GM19043 (cell line): ENCODE data around the gene FGF10.

Experiments used
- ATAC-seq: cut with Tn5 transposase; IDR thresholded peaks from one replicate; pipeline ENCODE4 v1.9.1; 2021; ENCODE audit warnings: low read depth; ENCODE audit not compliant: unreplicated experiment

Gene FGF10

DNA sequence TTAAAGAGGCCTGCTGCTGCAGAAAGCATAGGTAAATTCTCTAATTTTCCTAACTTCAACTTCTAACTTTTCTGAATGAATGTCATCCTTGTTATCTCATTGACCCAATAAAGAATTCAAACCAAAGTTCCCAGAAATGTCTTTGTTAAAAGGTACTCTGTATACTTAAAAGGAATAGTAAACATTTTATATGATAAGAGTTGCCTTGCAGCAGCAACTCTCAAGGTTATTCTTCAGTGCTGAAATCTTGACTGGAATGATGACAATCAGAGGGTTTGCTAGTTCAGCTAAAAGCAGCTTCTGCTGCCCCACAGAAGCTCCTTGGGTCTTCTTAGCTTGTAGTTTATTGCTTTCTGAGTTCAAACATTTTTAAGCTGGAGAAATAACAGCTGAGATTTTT is 28.3 kb downstream of the FGF10 start:
- no peak for ATAC-seq

DNA sequence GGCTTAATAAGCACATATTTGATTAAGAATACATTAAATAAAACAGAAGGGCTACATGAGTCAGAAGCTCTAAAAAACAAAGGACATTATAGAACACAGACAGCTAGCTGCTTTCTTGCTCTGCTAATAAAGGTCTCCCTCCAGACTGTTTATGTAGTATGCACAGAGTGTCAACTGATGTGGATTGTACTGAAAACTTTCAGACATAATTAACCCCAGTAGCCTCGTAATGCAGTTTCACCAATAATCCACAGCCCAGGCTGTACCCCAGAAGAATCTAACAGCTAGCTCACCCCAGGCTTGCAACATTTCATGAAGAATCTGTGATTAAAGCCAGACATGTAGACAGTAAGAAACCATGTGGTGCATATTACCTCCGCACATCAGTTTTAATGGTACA is 30.8 kb downstream of the FGF10 start:
- ATAC-seq = no peak

DNA sequence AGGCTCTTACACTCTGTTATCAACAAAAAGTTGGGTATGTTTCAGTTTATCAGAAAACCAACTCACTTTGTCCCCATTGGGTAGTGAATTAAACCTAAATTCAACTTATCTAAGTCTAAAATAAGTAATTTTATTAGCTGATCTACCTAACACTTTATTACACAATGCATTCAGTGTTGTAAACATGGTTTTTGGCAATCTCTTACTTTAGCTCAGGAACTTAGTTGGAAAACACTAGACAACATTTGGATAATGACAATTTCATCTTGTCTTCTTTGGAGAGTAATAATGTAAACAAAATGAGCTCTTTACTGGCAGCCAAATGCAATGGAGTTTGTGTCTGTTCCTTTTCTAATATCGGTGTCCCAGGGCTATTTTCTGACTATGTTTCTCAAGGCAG is 33.0 kb downstream of the FGF10 start:
- ATAC-seq = no peak

DNA sequence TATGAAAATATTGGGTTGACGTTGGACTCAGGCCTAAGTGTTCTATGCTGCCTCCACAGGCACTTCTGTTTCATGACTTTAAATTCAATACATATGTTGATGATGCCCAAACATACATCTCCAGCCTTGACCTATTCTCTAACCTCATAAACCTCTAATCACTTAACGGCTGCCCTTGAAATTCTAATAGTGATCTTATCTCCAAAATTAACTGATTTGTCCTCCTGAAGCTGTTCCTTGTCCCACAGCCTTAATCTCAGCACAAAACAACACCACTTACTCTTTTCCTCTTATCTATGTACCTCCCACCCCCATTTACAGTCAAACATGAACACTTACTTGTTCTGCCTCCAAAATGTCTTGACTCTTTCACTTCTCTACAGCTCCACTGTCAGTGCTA is 43.3 kb downstream of the FGF10 start:
- ATAC-seq = no peak

DNA sequence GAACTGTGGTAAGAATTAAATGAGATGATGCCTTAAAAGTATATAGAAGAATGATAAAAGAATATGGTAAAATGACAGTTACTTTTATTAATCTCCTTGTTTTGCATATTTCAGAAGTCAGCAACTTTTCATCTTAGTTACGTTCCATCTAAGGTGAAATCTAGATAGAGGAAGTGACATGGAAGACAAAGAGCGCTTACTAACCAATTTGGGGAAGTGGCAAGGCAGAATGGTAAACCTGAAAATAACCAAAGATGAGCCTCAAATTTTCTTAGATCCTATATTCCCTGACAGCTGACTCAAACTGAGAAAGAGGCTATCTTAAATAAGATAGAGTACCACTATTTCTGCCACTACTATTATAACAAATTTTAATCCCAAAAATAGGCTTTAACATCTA is 52.5 kb downstream of the FGF10 start:
- ATAC-seq = no peak

DNA sequence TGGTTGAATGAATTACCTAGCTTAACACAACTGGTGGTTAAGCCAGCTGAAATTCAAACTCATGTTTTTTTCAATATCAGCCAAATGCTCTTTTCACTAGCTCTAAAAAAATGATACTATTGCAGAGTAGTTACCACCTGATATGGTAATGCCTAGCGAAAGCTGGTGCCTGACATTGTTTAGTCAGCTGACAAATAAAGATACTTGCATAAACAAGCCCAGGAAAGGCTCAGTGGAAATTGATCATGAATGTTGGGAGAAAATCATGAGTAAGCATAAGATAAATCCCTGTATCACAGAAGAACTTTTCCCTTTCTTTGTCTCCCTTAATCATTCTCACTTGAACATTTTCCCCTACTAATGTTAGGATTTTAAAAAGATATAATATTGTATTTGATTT is 54.6 kb downstream of the FGF10 start:
- no peak for ATAC-seq

DNA sequence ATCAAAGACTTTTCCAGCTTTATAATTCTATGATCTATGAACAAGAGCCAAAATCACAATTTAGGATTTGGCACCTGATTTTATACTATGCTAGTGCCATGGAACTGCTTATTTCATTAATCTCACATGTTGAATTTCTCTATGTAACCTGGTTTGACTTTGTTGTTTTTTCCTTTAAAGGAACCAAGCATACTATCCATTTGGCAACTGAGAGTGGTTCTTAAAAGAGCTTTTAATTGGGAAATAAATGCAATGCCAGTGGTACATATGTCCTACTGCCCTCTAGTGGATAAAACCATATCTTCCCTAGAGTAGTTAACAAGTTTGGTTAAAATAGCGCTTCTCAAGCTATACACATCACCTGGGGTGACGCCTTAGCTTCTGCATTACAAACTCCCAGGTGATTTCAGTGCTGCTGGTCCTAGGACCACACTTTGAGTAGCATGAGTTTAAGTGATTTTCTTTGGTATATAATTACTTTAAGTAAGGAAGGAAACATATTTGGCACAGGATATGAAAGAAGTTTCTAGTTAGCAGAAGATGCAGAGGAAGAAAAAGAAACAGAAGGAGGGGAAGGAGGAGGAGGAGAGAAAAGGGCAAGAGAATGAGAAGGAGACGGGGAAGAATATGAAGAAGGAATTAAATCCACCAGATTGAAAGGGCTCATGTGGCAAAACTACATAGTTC is 56.8 kb downstream of the FGF10 start:
- no peak for ATAC-seq

DNA sequence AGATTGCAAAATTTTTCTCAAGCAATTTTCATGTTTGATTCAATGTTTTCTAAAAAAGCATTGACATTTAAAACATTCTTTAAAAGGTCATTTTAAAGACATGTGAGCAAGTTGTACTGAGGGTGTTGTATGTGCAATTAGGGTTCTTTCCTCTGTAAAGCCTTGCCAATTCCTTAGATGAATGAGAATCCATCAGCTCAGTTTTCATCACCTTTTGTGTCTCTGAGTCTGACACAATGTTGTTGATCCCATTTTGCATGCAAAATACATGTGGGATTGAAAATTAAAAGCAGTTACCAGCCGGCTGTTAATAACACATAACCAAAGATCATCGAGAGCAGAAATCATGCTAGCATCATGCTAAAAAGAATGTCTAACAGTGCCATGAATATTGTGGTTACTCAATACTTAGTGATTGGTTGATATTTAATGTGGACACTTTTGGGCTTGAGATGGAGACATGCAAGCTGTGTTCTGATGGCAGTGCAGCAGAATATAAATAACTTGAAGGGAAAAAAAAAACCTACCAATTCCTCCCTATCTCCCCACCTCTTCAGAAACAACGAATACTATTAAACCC is 57.7 kb downstream of the FGF10 start:
- ATAC-seq = no peak

DNA sequence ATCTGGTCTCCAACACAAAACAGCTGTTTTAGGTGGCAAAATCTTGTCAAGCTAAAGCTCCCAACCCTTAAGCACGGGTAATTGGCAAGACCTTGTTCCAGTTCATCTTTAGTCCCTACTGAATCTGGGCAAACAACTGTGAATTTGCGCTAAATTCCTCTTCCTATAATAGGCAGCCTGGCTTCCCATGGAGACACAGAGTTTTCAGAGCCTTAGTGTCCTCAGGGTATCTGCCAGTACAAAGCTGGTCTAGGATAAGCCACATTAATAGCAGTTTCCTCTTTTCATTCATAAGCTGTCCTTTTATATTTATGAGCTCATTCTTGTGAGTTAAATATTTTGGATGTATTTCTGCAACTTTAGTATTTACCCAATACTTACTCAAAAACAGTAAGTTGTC is 59.5 kb downstream of the FGF10 start:
- no peak for ATAC-seq

DNA sequence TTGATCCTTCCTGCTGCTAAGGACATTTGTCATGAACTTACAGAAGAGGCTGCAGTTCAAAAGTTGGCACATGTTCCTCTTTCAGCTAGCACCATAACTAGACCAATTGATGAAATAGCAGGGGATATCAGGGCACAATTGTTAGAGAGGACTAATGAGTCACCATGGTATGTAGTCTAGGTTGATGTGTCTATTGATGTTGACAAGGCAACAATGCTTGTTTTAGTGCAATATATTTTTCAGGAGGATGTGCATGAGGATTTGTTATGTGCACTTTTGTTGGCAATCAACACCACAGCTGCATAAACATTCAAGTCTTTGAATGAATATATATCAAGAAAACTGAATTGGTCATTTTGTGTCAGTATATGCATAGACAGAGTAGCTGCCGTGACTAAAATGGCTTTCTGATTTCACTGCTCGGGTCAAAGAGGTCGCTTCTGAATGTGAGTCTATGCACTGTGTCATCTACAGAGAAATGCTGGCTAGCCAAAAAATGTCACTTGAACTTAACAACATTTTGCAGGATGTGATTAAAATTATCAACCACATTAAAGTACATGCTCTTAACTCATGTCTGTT is 68.0 kb downstream of the FGF10 start:
- no peak for ATAC-seq

DNA sequence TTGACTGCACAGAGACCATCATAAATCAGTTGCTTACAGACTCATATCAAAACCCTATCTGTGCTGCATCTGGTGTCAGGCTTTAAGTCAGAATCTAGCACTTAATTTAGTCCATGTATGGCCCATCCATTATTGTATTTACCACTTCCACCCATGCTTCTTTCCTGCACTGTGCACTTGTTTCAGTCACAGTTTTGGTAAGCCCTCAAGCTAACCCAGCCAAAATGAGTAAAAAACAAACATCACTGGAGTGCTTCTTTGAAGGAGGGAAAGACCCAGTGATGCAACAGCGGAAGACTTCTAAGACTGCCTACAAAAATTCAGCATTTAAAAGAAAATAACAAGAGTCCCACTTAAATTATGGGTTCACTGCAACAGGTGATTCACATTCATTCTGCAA is 69.0 kb downstream of the FGF10 start:
- ATAC-seq = no peak

DNA sequence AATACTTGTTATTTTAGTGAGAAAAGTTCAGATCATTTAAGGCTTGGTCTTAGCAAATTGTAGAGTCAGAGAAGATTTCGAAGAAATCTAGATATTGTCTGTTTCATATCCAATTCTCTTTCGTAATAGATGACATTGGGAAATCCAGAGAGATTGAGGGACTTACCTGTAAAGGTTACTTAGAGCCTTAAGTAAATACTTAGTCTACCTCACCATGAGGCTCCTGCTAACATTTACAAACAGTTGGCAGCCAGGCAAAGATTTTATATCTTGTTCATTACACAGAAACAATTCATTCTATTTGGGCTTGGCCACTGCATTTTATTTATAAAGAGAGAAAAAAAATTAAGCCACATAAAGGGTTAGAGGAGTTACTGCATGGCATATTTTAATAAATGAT is 70.3 kb downstream of the FGF10 start:
- no peak for ATAC-seq

DNA sequence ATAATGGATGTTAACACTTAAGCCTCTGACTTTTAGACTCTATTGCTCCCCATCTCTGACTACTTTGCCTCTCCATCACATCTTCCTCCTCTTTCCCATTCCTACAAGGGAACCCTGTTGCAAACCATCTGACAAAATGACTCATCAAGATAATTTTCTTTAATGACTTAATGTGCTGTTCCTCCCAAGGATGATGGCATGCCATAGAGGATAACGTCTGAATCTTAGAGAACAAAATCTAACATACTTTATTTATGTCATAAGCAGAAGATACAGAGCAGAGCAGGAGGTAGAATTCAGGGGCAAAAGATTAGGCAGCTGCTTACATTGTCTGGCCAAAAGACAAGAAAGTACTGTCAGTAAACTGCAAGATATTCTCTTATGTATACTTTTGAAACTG is 76.8 kb downstream of the FGF10 start:
- no peak for ATAC-seq

DNA sequence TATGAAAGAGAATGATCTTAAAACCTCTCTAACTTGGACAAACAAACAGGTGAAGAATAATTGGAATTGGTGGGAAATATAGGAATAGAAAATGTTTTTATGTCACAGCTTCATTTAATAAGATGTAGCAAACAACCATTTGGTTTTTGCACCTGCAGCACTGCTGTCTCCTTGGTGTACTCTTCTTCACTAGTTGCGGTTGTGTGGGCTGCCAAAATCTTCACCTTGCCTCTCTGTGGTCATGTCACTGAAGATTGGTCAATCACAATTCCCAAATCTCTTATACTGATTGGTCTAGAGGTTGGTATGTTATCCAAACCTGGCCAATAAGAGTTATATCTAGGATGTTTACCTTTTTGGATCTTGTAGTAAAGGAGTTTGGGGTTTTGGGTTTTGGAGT is 88.7 kb downstream of the FGF10 start:
- ATAC-seq = no peak

DNA sequence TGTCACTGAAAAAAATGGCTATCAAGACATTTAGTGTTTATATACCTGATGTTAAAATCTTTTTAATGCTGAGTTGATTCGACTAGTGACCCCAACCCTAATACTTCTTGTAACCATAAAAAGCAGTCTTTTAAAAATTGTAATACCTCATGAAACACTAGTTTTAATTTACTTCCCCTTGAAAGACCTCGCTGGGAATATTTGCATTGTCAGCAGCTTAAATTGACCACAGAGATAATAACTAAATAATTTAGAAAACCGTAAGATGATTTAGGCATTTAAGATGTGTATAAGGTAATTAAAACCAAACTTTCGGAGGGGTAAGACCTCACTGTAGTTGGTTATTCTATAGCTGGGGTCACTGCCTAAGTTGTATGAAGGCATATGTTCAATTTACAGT is 89.8 kb downstream of the FGF10 start:
- no peak for ATAC-seq

DNA sequence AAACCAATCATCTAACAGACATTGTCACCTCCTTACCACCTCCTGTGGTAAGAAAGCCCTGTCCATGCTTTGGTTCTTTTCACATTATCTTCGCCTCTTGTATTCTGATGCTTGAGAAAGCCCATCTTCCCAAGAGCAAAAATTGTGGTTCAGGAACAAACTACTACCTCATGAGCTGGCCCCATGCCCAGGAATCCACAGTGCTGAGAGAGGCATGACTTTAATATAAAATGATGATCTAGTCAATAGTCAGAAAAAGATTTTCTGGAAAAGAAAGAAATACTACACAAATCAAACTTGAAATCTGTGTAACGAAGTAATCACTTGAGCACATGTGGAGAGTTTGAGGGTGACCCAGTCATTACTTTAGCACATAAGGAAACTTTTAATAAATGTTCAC is 94.7 kb downstream of the FGF10 start:
- ATAC-seq = no peak

DNA sequence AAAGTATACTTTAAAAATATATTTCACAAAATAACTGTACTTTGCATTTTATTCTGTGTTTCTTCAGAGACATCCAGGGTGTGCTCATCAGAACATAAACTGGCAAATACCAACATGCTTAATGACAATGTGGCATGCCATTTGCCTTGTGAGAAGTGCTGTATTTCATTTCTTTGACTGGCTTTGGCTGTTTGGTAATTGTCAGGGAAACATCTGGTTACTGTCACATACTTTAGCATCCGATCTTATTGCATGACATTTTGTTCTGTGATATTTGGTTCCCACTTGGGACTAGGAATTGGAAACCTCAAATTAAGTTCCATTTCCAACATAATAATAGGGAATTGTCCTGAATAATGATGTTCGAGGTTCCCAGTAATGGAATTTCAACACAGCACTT is 96.5 kb downstream of the FGF10 start:
- no peak for ATAC-seq

DNA sequence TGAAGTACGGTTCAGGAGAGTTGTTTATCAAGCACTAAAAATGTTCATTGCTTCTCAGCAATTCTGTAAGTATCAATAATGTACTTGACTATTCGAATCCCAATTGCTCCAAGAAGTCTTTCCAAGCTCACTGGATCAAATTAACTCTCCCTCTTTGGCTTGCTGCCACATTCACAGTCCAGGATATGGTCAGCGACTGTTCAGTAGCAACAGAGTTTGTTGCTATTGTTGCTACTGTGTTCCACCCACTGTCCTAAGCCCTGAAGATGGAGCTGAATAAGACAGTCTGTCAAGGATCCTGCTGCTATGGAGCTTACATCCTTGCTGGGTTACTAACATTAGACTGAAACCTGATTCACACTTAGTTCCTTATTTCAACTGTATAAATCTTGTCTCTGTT is 110.8 kb downstream of the FGF10 start:
- ATAC-seq = no peak

DNA sequence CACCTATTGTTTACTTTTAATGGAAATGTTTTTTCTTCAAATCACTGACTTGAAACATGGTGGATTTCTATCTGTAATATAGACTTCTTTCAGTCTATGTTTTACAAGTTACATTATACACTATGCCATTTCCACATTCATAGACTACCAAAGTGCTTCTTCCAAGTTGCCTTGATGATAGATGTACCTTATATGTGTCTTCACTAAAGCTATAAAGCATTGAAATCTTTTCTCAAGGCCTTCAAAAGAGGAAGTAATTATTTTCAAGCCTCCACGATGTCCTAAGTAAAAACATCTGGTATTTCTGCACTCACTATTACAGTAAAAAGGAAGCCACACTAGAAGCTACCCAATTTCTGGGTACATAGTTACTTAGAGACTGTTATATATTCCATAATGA is 113.3 kb downstream of the FGF10 start:
- no peak for ATAC-seq

DNA sequence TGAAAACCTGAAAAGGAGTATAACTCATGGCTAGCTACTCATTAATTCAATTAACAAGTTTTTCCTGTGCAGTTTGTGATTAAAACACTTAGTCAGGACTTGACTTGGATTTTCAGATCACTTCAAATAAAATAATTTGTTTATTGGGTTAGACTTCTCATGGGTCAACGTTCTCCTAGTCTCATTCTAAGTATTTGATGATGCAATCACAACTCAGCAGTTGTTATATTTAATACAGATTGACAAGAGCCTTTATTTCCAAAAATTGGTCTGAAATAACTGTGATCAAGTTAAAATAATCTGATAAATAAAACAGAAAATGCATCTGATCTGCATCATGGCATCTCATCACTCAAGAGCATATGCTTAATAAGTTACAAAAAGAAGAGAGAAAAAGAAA is 113.9 kb downstream of the FGF10 start:
- ATAC-seq = no peak

DNA sequence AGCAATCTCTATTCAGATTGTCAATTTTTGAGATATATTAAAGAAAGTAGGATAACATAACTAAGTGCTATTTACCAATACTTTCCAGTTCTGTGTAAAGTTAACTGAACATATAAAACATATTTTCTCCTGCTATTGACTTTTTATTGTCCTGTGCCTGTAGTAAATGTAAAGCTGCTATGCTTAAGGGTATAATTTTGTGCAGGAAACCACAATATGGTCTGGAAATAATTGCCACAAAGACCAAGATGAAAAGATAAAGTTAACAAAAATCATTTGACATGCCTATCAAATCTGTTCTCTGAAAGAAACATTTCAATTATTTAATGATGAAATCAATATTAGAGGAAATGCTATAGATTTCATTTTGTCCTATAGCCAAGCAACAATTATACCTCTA is 121.3 kb downstream of the FGF10 start:
- no peak for ATAC-seq

DNA sequence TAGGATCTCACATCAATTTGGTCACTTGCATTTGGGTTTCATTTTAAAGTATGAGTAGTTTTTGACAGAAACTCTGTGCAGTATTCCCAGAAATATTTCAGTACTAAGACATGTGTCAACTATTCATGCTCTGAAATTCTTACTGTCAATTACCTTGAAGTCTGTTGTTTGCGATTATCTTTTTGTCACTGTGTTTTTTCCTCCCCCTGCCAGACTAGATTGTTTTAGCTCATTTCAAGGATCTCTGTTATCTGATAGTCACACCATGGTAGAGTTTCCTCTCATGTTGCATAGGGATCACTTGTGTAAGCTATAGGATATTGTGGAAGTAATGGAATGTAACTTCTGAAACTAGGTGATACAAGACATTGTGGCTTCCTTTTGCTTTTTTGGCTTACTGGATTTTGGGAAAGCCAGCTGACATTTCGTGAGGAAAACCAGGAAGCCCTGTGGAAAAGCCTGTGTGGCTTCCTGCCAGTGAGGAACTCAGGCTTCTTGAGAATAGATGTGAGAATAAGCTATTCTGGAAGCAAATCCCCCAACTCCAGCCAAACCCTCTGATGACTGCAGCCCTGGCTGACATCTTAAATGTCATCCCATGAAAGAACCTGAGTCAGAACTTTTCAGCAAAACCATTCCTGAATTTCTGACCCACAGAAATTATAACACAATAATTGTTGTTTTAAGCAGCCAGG is 122.2 kb downstream of the FGF10 start:
- ATAC-seq = no peak
